H1 (cell line): ENCODE results near the gene NOS1AP. TPM values are rescaled to one million over a fixed set of nuclear protein-coding genes. Genes with fewer than 3 reads are reported as not detected.

Source experiments
- CTCF ChIA-PET: fragments of 300-600 bp; sonication (Branson Sonifier 250); formaldehyde crosslinking; loops from one replicate; lab custom pipeline; 2021; ENCODE audit not compliant: partially characterized antibody; lab: Charles Lee
- POLR2A ChIA-PET: fragments of 300-600 bp; sonication (Branson Sonifier 250); formaldehyde crosslinking; loops from one replicate; lab custom pipeline; 2021; ENCODE audit warnings: inconsistent platforms; ENCODE audit not compliant: partially characterized antibody; lab: Charles Lee
- DNase-seq, 2 experiments: peaks; one replicate each; pipeline versions ENCODE4 v3.0.0 to v3.0.0-alpha.2; 2010 to 2022; ENCODE audit warnings: low spot score in 2 of 2, low read depth in 1 of 2, mixed read lengths in 1 of 2
- FAIRE-seq: peaks from 2 replicates; lab custom pipeline; 2011; peaks lifted over from hg19 to GRCh38; lab: Jason Lieb, UNC
- H2AFZ ChIP-seq: 2 replicates; pipeline ENCODE4 v1.8.1; 2012; ENCODE audit warnings: low read length, inconsistent platforms
- H2AK5ac ChIP-seq: 2 replicates; pipeline ENCODE4 v1.6.1; 2013; ENCODE audit warnings: low read depth, low read length
- H2BK120ac ChIP-seq: replicated peaks from 2 replicates; pipeline ENCODE3; 2013; ENCODE audit warnings: low read depth, low read length, inconsistent platforms
- H2BK12ac ChIP-seq: 2 replicates; pipeline ENCODE4 v1.6.1; 2013; ENCODE audit warnings: low read depth, low read length
- H2BK15ac ChIP-seq: 2 replicates; pipeline ENCODE4 v1.6.1; 2013; ENCODE audit warnings: low read length
- H2BK20ac ChIP-seq: 2 replicates; pipeline ENCODE4 v1.6.1; 2013; ENCODE audit warnings: low read length
- H2BK5ac ChIP-seq: 2 replicates; pipeline ENCODE4 v1.6.1; 2013; ENCODE audit warnings: low read depth, low read length
- H3K14ac ChIP-seq: 2 replicates; pipeline ENCODE4 v1.6.1; 2013; ENCODE audit warnings: inconsistent platforms; ENCODE audit not compliant: insufficient read length
- H3K18ac ChIP-seq: 2 replicates; pipeline ENCODE4 v1.6.1; 2013; ENCODE audit warnings: low read length; ENCODE audit errors: extremely low read depth
- H3K23ac ChIP-seq: 2 replicates; pipeline ENCODE4 v1.6.1; 2013; ENCODE audit warnings: inconsistent platforms; ENCODE audit not compliant: insufficient read length
- H3K23me2 ChIP-seq: 2 replicates; pipeline ENCODE4 v1.6.1; 2013; ENCODE audit warnings: low read depth, low read length
- H3K27ac ChIP-seq: 2 replicates; pipeline ENCODE4 v1.6.1; 2011; ENCODE audit warnings: low read depth, low read length, inconsistent platforms
- H3K27me3 ChIP-seq, 4 experiments: replicated peaks in 1 of 4; 1 replicate in 1 of 4; 2 replicates in 3 of 4; pipeline versions ENCODE4 v1.6.1 to v1.8.1; 2011 to 2013; ENCODE audit warnings: low read length in 3 of 4, mild to moderate bottlenecking in 3 of 4, inconsistent platforms in 2 of 4, mixed read lengths in 2 of 4, moderate library complexity in 1 of 4; ENCODE audit not compliant: control insufficient read depth in 3 of 4, insufficient read depth in 3 of 4; ENCODE audit errors: extremely low read depth in 1 of 4
- H3K36me3 ChIP-seq, 4 experiments: 2 replicates each; pipeline versions ENCODE4 v1.6.1 to v1.8.1; 2011 to 2013; ENCODE audit warnings: mild to moderate bottlenecking in 4 of 4, low read length in 3 of 4, moderate library complexity in 2 of 4, control low read depth in 1 of 4, inconsistent platforms in 1 of 4; ENCODE audit not compliant: insufficient read depth in 4 of 4, control insufficient read depth in 2 of 4
- H3K4ac ChIP-seq: replicated peaks from 2 replicates; pipeline ENCODE3; 2013; ENCODE audit warnings: low read length, low read depth, mixed read lengths, inconsistent platforms; ENCODE audit not compliant: insufficient read length
- H3K4me1 ChIP-seq, 4 experiments: replicated peaks in 1 of 4; 1 replicate in 1 of 4; 2 replicates in 3 of 4; pipeline versions ENCODE4 v1.6.1 to v1.8.1; 2011 to 2013; ENCODE audit warnings: low read length in 3 of 4, inconsistent platforms in 2 of 4, mixed read lengths in 1 of 4; ENCODE audit not compliant: insufficient read depth in 4 of 4, control insufficient read depth in 3 of 4
- H3K4me2 ChIP-seq, 2 experiments: 2 replicates each; pipeline versions ENCODE4 v1.6.1 to v1.8.1; 2011 to 2013; ENCODE audit warnings: low read depth in 2 of 2, low read length in 2 of 2, control low read depth in 1 of 2, inconsistent platforms in 1 of 2, mild to moderate bottlenecking in 1 of 2; ENCODE audit not compliant: insufficient read depth in 1 of 2
- H3K4me3 ChIP-seq, 4 experiments: fragments of 200-600, 300-600 bp in 1 of 4; sonication (generic), shearing (Covaris generic), sonication (Bioruptor Twin) in 1 of 4; 2 replicates each; pipeline versions ENCODE4 v1.5.1 to v1.8.1; 2011 to 2016; ENCODE audit warnings: low read length in 4 of 4, low read depth in 3 of 4, control low read depth in 2 of 4, inconsistent platforms in 2 of 4, mild to moderate bottlenecking in 2 of 4, mixed read lengths in 1 of 4, moderate library complexity in 1 of 4; ENCODE audit not compliant: insufficient read depth in 2 of 4; ENCODE audit errors: extremely low read depth in 1 of 4
- H3K56ac ChIP-seq: replicated peaks from 2 replicates; pipeline ENCODE3; 2013; ENCODE audit warnings: low read depth, mild to moderate bottlenecking, mixed read lengths, low read length, inconsistent platforms; ENCODE audit not compliant: insufficient read length
- H3K79me1 ChIP-seq: 2 replicates; pipeline ENCODE4 v1.6.1; 2013; ENCODE audit warnings: low read depth, low read length, control low read depth
- H3K79me2 ChIP-seq, 2 experiments: 2 replicates each; pipeline versions ENCODE4 v1.6.1 to v1.8.1; 2012 to 2013; ENCODE audit warnings: low read length in 2 of 2, mild to moderate bottlenecking in 2 of 2, inconsistent platforms in 1 of 2; ENCODE audit not compliant: insufficient read depth in 2 of 2, control insufficient read depth in 1 of 2
- H3K9ac ChIP-seq, 4 experiments: replicated peaks in 1 of 4; 1 replicate in 1 of 4; 2 replicates in 3 of 4; pipeline versions ENCODE4 v1.6.1 to v1.8.1; 2011 to 2013; ENCODE audit warnings: low read depth in 3 of 4, low read length in 3 of 4, control low read depth in 2 of 4, mild to moderate bottlenecking in 2 of 4, moderate library complexity in 2 of 4, inconsistent platforms in 1 of 4; ENCODE audit errors: extremely low read depth in 1 of 4
- H3K9me3 ChIP-seq, 2 experiments: 2 replicates each; pipeline versions ENCODE4 v1.6.1 to v1.8.1; 2012 to 2013; ENCODE audit warnings: mild to moderate bottlenecking in 2 of 2, moderate library complexity in 2 of 2, control low read depth in 1 of 2, inconsistent platforms in 1 of 2, low read depth in 1 of 2, low read length in 1 of 2, mixed read lengths in 1 of 2; ENCODE audit not compliant: insufficient read depth in 2 of 2
- H4K20me1 ChIP-seq, 2 experiments: replicated peaks in 1 of 2; 2 replicates each; pipeline versions ENCODE3 to v1.8.1; 2011 to 2013; ENCODE audit warnings: inconsistent platforms in 2 of 2, low read length in 2 of 2, mild to moderate bottlenecking in 1 of 2; ENCODE audit not compliant: insufficient read depth in 2 of 2, control insufficient read depth in 1 of 2
- H4K5ac ChIP-seq: 2 replicates; pipeline ENCODE4 v1.6.1; 2013; ENCODE audit warnings: low read length, low read depth, mixed read lengths, inconsistent platforms; ENCODE audit not compliant: insufficient read length
- H4K8ac ChIP-seq: 2 replicates; pipeline ENCODE4 v1.8.0; 2013; ENCODE audit warnings: mild to moderate bottlenecking, moderate library complexity, low read length, inconsistent platforms; ENCODE audit not compliant: insufficient read depth; ENCODE audit errors: extremely low read depth
- H4K91ac ChIP-seq: replicated peaks from 2 replicates; pipeline ENCODE3; 2013; ENCODE audit warnings: low read length, mixed read lengths, inconsistent platforms; ENCODE audit not compliant: insufficient read length
- ASH2L ChIP-seq: fragments of 200-600, 300-600 bp; sonication (generic); IDR thresholded peaks from one replicate; pipeline ENCODE4 v1.7.1; 2017; ENCODE audit warnings: low read length
- CBX8 ChIP-seq: fragments of 300-800, 300-1000 bp; sonication (generic); IDR thresholded peaks from 2 replicates; pipeline ENCODE4 v1.7.1; 2016; ENCODE audit warnings: low read depth, low read length, borderline replicate concordance
- CEBPB ChIP-seq: IDR thresholded peaks from 2 replicates; pipeline ENCODE4 v1.6.1; 2012; ENCODE audit warnings: low read depth, low read length
- CHD2 ChIP-seq: IDR thresholded peaks from 2 replicates; pipeline ENCODE4 v1.6.1; 2012; ENCODE audit warnings: low read length, improper control_type of control experiment
- FOSL1 ChIP-seq: IDR thresholded peaks from 2 replicates; pipeline ENCODE4 v1.6.1; 2011; ENCODE audit warnings: mild to moderate bottlenecking, low read depth, low read length, moderate library complexity; ENCODE audit not compliant: insufficient read depth
- HDAC6 ChIP-seq: IDR thresholded peaks from one replicate; pipeline ENCODE4 v1.7.1; 2012; ENCODE audit warnings: low read depth, mild to moderate bottlenecking, inconsistent platforms, low read length, moderate library complexity
- JUND ChIP-seq: IDR thresholded peaks from 2 replicates; pipeline ENCODE4 v1.6.1; 2011; ENCODE audit warnings: mild to moderate bottlenecking, improper control_type of control experiment, low read length
- KDM5A ChIP-seq: fragments of 200-600 bp; IDR thresholded peaks from 2 replicates; pipeline ENCODE4 v1.7.1; 2012; ENCODE audit warnings: mild to moderate bottlenecking, low read length, inconsistent platforms, mixed read lengths
- MAX ChIP-seq: IDR thresholded peaks from 2 replicates; pipeline ENCODE4 v1.6.1; 2012; ENCODE audit warnings: inconsistent platforms
- NRF1 ChIP-seq: IDR thresholded peaks from 2 replicates; pipeline ENCODE4 v1.6.1; 2011; ENCODE audit warnings: mild to moderate bottlenecking, low read depth, low read length, improper control_type of control experiment
- POU5F1 ChIP-seq: IDR thresholded peaks from 2 replicates; pipeline ENCODE4 v1.6.1; 2011; ENCODE audit warnings: low read depth, mild to moderate bottlenecking, low read length, moderate library complexity
- RFX5 ChIP-seq: IDR thresholded peaks from 2 replicates; pipeline ENCODE4 v1.6.1; 2011; ENCODE audit warnings: low read depth, low read length, improper control_type of control experiment, borderline replicate concordance
- SIRT6 ChIP-seq: IDR thresholded peaks from one replicate; pipeline ENCODE4 v1.7.1; 2012; ENCODE audit warnings: low read length, inconsistent platforms
- SRF ChIP-seq: IDR thresholded peaks from 2 replicates; pipeline ENCODE4 v1.6.1; 2011; ENCODE audit warnings: mild to moderate bottlenecking, low read depth, low read length, moderate library complexity
- TCF12 ChIP-seq: IDR thresholded peaks from 2 replicates; pipeline ENCODE4 v1.6.1; 2011; ENCODE audit warnings: low read depth, mild to moderate bottlenecking, low read length
- ZNF274 ChIP-seq: IDR thresholded peaks from 2 replicates; pipeline ENCODE4 v1.7.0; 2012; ENCODE audit warnings: low read length, borderline replicate concordance; ENCODE audit errors: extremely low read depth
- WGBS, 2 experiments: shearing (Covaris generic) in 1 of 2; methylation state at CpG; one replicate each; pipeline versions ENCODE4 v1.1.6 to v1.1.7; 2013 to 2015; ENCODE audit warnings: low lambda C conversion rate in 2 of 2, mixed read lengths in 2 of 2, inconsistent platforms in 1 of 2, low coverage in 1 of 2, missing lambda C conversion rate in 1 of 2; ENCODE audit not compliant: insufficient replicate concordance in 2 of 2, insufficient coverage in 1 of 2, insufficient read length in 1 of 2; ENCODE audit errors: extremely low coverage in 1 of 2, missing lambda C conversion rate in 1 of 2; 5-methylcytosine and 5-hydroxymethylcytosine counted together
- polyA plus RNA-seq, 7 experiments: library from polyadenylated mRNA; depleted of rRNA in 3 of 7; stranded (reverse) in 5 of 7; unstranded in 2 of 7; fragments of >200 nt in 5 of 7; fragments of 200-250 nt in 2 of 7; gene quantifications; 1 replicate in 5 of 7; 2 replicates in 1 of 7; 4 replicates in 1 of 7; pipeline versions ENCODE4 v1.2.1 to v1.2.3, GENCODE V29; 2011 to 2013; ENCODE audit warnings: missing spikeins in 2 of 7, mixed read lengths in 2 of 7
- total RNA-seq: library from RNA; stranded (reverse); fragmentation: NEBNext Ultra II Directional; extraction: Animal tissue kit (Norgen Biotek cat#: 25700); gene quantifications from 2 replicates; pipeline ENCODE4 v1.2.1, GENCODE V29; 2021

The NOS1AP gene
- total and polyA plus RNA-seq, 2 of the 8 experiments (the other 6 are each of a cell fraction or from before 2014, with no cell fraction given): 2.4 to 12.1 TPM

GRCh38 chr1:162207862-162208261 is 138.4 kb downstream of the NOS1AP start:
- CTCF ChIA-PET: interaction anchor here (1.2 kb wide), 1 partner anchor 62 kb away, joined by 3 read pairs; no protein-coding TSS in a partner anchor
- Histone ChIP-seq H3K27me3 (no peaks in the 10 kb centered on the region), H3K4me3 (no peak overlapping the region), H4K5ac (no peak overlapping the region), H3K4me1 (peaks cover 0 to 12% (median under 1%) of the 10 kb centered on the region in 4 experiments; a peak in 4 of 7 replicates), H2AK5ac (no peak overlapping the region), H3K56ac (no peak overlapping the region), H3K9ac (no peak overlapping the region), H4K91ac (no peak overlapping the region), H3K18ac (no peak overlapping the region), H2BK15ac (no peak overlapping the region), H3K23ac (no peak overlapping the region), H3K4me2 (no peak overlapping the region), H2AFZ (no peak overlapping the region), H2BK5ac (no peak overlapping the region), H3K14ac (no peak overlapping the region), H3K36me3 (no peaks in the 10 kb centered on the region), H4K8ac (no peak overlapping the region), H2BK20ac (no peak overlapping the region), H3K4ac (no peak overlapping the region), H2BK12ac (no peak overlapping the region), H3K79me1 (no peaks in the 10 kb centered on the region; the same call in 1 of the 2 replicates), H2BK120ac (no peak overlapping the region), H4K20me1 (peaks cover 0 to under 1% of the 10 kb centered on the region in 2 experiments), H3K9me3 (no peaks in the 10 kb centered on the region), H3K27ac (no peak overlapping the region), H3K79me2 (peaks cover 6 to 46% of the 10 kb centered on the region in 2 experiments; a peak in 3 of 4 replicates), H3K23me2 (no peaks in the 10 kb centered on the region)
- 91% methylated on average over 3 of the region's 3 CpGs; no CpG with 5 or more reads in 1 of the 2 experiments for WGBS, 2 experiments
- no peak for DNase-seq
- FAIRE-seq: no peak
- POLR2A ChIA-PET: no interaction called here
- TF ChIP-seq CHD2 (no peak), JUND (no peak), SIRT6 (no peak), FOSL1 (no peak), TCF12 (no peak), CEBPB (no peak), POU5F1 (no peak), SRF (no peak), CBX8 (no peak), ZNF274 (no peak), HDAC6 (no peak), MAX (no peak), ASH2L (no peak), KDM5A (no peak), RFX5 (no peak), NRF1 (no peak)
